Non-pigmented ciliary epithelial cell (primary cell): ENCODE measurements around the gene MIB1.
A peak's percentile ranks its signal among the peaks of the same experiment; 100 is the strongest.
"Not testable (repeated sequence)": the region's sequence is repeated elsewhere in the genome, so short reads cannot be mapped to it uniquely, and the experiment has no call there.

Experiments
- DNase-seq: peaks from one replicate; pipeline ENCODE4 v3.0.0-alpha.2; 2010; ENCODE audit warnings: low read depth

MIB1 gene

DNA sequence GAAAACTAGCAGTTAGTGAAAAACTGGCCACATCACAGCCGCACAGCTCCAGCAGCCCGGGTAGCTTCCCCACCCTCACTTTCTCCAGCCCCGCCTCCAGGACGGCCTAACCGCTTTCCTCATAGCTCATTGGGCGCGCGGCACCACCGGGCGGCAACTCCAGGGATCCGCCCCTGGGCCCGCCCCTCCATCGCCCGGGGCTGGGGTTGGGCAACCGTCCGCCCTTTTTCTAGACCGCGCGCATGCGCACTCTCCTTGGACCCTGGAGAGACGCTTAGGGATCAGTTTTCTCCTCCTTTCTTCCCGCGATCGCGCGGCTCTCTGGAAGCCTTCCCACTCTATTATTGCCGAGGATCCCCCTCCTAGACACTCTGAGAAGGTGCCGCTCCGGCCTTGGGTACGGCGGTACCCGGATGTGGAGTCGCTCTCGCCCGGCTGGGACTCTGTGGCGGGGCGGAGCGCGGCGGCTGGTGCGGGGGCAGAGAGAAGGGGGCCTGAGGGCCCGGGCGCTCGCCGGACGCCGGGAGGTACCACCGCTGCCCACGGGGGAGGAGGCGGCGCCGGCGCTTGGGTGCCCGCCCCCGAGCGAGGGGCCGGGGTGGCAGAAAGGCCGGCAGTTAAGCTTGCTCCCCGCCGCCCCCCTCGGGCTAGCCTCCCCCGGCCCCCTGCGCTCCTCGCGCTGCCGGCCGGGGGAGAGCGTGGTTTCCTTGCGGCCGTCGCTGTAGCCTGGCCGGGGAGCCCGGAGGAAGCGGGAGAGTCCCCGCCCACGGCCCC lies at the start of gene MIB1:
TSS of gene MIB1 (plus strand) at position 255 of the 774 bp plus-strand sequence. CDS start 792 bp downstream, outside the sequence.
- peak; percentile 75 for DNase-seq

DNA sequence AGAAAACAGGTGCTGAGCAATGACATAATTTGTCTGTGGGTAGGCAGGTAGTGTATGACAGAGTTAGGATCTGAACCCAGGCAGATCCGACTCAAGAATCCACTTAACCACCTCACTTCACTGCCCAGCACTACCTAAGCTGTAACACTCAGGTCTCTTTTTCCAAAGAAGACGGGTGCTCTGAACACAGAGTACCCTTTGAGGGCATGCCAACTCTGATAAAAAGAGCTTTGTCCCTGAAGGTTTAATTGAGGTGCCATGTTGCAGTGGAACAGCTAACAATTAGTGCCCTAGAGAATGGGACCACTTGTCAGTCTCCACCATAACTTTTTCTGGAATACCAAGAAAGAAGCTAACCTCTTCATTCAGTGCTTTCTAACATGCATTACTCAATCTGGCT lies 47.3 kb upstream of the MIB1 start:
- DNase-seq: no peak

DNA sequence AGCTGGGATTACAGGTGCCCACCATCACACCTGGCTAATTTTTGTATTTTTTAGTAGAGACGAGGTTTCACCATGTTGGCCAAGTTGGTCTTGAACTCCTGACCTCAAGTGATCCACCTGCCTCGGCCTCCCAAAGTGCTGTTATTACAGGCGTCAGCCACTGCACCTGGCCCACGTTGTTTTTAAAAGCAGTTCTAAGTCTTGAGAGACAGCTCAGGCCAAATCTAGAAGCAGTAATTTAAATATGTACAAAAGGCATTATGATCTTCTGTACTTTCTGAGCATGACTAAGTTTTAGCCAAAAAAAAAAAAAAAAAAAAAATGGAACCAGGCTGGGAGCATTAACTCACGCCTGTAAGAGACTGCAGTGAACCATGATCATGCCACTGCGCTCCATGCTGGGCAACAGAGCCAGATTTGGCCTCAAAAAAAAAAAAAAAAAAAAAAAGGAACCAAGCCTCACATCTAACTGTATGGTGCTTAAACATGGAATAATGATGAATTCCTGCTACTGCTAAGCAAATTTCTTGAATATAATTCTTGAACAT lies 40.0 kb upstream of the MIB1 start:
- DNase-seq: no peak

DNA sequence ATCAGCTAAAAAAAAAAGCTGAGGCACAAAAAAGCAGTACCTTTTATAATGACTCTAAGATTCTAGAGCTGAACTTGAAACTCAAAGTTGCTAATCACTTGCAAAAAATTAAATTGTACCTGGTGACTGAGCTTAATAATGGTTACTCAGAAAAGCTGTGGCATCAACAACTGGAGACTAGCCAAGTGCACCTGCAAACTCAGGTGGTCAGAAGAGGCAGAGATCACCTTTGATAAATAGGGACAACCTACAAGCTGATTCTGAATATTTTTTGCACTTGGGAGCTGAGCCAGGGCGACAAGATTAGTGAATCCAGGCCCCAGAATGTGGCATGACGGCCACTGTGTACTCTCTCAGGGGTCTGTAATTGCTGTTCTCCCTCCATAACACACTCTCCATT lies 39.0 kb upstream of the MIB1 start:
- DNase-seq: no peak

DNA sequence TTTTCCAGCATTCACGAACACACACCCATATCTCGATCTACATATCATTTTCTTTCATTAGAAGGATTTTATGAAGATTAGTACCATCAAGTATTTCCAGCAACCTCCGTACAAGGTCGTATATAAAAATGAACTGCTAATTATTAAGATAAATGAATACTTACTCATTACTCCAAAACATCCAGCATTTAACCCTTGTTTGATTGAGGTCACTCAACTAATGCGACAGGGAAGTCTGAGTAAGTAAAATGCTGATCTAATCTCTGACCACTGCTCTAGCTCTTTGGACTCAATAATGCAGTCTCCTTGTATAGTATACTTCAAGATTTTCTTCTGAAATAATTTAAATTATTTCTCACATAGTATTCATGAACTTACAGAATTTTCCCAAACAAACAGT lies 38.0 kb upstream of the MIB1 start:
- no peak for DNase-seq

DNA sequence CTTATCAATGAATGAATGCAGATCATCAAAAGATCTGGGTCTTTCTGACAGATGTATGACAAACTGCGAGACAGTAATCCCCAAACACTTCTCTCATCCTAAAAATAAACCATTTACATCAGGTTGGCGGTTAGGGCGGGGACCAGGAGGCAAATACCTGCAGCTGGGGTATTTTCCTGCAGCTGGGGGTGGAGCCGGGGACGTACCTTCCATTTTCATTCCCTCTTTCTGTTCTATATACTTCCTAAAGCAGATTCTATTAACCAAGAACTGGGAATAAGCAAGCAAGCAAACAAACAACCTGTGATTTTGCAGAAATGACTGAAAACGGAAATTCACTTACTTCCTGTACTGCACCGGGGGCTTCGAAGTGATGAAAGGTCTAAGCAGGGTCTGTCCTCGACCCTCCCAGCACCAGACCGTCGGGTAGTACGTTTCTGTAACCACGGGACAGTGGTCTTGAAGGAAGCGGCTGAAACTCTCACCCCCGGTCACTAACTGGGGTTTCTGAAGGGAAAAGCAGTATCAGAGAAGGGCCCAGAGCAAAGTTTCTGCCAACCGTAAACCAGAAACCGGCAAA lies 37.3 kb upstream of the MIB1 start:
- no peak for DNase-seq

DNA sequence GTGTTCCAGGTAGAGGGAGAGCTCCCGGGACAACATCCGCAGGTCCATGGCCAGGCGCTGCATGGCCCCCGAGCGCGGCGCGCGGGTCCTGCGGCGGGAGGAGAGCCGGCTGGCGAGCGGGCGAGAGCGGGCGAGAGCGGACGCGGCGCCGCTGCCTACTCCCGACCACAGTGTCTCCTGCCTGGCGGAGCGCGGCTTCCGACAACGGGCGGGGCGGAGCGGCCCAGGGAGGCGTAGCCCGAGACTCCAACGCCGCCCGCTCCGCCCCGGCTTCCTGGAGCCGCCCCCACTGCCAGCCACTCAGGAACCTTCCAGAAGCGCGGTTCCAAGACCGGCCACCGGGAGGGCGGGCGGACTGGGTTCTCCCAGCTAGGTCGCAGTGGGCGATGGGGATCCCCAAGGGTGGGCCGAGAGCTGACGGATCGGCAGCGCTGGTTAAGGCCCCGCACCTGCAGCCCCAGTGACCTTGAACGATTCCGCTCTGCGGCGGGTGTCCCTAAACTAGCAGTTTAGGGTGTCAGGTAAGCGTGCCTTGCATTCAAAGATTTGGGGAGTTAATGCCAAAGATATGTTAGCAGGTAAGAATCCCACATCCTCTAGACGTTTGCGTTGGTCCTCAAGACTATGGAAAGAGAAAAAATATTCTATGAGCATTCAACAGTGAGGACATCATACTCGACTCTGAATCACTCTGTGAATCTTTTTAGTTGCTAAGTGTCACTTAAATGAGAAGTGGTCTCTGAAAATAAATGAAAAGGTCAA lies 35.8 kb upstream of the MIB1 start, which contains the start of gene ABHD3:
TSS of gene ABHD3 (minus strand) at position 172 of the 762 bp plus-strand sequence. CDS start at position 63, 109 bp downstream.
- DNase-seq: peak; percentile 45

DNA sequence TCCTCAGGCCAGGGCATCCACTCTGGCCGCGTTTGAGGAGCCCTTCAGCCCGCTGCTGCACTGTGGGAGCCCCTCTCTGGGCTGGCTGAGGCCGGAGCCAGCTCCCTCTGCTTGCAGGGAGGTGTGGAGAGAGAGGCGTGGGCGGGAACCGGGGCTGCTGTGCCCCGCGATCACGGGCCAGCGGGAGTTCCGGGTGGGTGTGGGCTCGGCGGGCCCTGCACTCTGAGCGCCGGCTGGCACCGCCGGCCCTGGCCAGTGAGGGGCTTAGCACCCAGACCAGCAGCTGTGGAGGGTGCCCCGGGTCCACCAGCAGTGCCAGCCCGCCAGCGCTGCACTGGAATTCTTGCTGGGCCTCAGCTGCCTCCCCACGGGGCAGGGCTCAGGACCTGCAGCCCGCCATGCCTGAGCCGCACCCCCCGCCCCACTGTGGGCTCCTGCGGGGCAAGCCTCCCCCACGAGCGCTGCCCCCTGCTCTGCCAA lies 34.2 kb upstream of the MIB1 start:
- DNase-seq: no peak

DNA sequence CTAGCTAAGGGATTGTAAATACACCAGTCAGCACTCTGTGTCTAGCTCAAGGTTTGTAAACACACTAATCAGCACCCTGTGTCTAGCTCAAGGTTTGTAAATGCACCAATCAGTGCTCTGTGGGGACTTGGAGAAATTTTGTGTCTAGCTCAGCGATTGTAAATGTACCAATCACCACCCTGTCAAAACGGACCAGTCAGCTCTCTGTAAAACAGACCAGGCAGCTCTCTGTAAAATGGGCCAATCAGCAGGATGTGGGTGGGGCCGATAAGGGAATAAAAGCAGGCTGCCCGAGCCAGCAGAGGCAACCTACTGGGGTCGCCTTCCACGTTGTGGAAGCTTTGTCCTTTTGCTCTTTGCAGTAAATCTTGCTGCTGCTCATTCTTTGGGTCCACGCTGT lies 33.5 kb upstream of the MIB1 start:
- not testable (repeated sequence) for DNase-seq

DNA sequence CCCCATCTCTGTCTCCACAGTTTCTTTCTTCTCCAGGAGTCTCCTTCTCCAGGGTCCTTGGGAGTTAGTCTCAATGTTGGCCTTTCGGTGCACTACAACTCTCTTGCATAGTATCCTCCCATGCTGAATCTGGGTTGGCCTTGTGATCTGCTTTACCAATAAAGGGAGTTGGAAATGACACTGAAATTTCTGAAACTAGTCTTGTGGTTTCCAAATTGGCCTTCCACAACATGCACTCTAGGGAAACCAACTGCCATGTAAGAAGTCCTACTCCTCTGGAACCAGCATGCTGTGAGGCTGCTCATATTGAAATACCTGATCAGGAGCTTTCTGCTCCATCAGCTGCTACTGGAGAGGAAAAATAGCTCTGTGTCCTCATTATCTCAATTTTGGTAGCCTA lies 26.1 kb upstream of the MIB1 start:
- DNase-seq: no peak

DNA sequence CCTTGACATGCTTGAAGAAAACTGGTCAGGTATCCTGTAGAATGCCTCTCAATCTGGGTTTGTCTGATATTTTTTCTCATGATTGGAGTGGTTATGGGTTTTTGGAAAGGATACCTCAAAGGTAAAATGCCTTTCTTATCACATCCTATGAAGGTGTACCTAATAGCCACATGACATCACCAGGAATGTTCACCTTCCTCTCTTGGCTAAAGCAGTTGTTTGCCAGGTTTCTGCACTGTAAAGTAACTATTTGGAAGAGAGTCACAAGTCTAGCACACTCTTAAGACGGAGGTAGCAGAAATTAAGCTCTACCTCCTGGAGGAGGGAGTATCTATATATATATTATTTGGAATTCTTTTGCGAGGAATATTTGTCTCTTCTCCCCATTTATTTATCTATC lies 17.9 kb upstream of the MIB1 start:
- no peak for DNase-seq

DNA sequence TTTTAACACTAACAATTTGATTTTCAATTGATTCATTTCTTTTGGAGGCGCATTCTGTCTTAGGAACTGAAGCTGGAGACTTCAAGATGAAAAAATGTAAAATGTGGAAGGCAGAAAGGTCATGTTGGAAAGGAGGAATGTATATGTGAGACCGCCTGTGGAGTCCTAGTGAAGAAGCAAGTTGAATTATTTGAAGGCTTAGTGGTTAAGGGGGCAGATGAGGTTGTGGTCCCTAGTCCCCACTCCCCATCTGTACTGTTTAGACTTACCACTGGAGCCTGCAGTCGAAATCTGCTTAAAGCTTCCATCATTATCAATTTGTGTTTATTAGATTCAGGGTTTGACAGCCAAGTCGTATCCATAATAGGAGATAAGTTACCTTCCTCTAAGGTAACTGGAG lies 15.4 kb upstream of the MIB1 start:
- no peak for DNase-seq

DNA sequence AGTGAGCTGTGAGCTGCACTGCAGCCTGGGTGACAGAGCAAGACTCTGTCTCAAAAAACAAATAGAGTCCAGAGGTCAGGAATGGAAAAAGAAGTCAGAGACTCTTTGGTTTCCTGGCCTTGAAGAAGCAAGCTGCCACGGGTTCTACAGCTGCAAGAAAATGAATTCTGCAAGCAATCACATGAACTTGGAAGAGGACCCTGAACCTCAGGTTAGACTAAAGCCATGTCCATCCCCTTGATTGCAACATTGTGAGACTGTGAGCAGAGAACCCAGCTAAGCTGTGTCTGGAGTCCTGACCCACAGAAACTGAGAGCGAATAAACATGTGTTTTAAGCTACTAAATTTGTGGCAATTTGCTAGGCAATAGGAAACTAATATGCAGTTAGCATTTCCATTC lies 12.9 kb upstream of the MIB1 start:
- DNase-seq: no peak

DNA sequence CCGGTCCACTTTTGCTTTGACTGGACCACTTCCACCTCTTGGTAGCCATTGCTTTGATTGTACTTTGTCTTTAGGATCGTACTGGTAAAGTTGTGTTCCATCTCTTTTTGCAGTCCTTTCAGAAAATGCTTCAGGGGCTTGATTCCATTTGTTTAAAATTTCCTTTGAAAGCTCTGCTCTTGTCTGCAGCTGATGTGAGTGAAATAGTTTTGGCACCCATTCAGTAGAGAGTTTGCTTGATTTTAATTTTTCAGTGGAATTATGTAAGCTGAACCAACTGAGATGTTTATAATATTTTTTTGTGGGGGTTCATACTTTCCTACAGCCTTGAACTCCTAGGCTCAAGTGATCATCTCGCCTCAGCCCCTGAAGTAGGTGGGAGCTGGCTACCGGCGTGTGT lies 7.6 kb upstream of the MIB1 start:
- DNase-seq: no peak

DNA sequence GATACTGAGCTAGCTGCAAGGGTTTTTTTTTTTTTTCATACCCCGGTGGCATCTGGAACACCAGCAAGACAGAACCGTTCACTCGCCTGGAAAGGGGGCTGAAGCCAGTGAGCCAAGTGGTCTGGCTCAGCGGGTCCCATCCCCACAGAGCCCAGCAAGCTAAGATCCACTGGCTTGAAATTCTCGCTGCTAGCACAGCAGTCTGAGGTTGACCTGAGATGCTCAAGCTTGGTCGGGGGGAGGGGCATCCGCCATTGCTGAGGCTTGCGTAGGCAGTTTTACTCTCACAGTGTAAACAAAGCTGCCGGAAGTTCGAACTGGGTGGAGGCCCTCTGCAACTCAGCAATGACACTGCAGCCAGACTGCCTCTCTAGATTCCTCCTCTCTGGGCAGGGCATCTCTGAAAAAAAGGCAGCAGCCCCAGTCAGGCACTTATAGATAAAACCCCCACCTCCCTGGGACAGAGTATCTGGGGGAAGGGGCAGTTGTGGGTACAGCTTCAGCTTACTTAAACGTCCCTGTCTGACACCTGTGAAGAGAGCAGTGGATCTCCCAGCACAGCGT lies 5.1 kb upstream of the MIB1 start:
- no peak for DNase-seq

DNA sequence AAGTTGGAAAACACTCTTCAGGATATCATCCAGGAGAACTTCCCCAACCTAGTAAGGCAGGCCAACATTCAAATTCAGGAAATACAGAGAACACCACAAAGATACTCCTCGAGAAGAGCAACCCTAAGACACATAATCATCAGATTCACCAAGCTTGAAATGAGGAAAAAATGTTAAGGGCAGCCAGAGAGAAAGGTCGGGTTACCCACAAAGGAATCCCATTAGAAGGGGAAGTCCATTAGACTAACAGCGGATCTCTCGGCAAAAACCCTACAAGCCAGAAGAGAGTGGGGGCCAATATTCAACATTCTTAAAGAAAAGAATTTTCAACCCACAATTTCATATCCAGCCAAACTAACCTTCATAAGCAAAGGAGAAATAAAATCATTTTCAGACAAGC lies 3.7 kb upstream of the MIB1 start:
- not testable (repeated sequence) for DNase-seq

DNA sequence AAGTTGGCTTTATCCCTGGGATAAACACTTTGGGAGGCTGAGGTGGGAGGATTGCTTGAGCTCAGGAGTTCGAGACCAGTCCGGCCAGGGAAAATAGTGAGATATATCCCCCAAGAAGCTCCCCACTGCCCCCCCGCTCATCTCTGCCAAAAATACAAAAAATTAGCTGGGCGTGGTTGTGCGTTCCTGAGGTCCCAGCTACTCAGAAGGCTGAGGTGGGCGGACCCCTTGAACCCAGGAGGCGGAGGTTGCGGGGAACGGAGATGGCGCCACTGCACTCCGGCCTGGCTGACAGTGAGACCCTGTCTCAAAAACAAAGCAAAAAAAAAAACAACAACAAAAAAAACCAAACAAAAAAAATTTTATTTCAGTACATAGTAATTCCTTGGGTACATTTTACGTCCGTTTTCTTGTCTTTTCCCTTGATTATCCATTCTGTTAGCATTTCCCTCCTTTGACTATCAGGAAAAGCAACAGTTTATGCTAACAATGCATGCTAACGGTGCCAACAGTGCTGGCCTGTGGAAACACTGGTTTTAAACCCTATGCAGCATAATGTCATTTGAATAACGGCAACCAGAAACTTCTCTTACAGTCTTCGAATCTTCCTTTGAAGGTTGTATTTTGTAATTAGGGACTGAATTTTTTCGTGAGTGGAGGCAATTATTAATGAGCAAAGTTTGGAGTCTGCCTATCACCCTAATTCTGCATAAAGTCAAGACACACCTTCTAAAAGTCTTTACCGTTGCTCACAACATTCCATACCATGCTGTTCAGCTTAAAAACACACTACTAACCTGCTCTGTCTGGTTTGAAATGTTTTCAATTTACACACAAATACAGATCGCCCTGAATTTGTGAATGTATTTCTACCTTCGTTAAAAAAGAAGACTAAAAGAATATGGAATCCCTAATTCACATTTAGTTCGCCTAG lies 721 bp upstream of the MIB1 start:
- no peak for DNase-seq

DNA sequence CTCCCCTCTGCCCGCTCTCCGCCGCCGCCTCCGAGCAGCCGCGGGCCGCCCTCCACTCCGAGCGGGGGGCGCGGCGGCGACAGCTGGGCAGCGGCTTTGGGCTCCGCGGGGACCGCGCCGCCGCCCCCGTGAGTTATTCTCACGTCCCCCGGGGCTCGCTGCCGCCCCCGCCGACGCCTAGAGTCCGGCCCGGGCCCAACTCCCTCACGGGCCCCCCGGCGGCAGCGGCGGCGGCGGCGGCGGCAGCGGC lies 645 bp downstream of the MIB1 start:
- no peak for DNase-seq

DNA sequence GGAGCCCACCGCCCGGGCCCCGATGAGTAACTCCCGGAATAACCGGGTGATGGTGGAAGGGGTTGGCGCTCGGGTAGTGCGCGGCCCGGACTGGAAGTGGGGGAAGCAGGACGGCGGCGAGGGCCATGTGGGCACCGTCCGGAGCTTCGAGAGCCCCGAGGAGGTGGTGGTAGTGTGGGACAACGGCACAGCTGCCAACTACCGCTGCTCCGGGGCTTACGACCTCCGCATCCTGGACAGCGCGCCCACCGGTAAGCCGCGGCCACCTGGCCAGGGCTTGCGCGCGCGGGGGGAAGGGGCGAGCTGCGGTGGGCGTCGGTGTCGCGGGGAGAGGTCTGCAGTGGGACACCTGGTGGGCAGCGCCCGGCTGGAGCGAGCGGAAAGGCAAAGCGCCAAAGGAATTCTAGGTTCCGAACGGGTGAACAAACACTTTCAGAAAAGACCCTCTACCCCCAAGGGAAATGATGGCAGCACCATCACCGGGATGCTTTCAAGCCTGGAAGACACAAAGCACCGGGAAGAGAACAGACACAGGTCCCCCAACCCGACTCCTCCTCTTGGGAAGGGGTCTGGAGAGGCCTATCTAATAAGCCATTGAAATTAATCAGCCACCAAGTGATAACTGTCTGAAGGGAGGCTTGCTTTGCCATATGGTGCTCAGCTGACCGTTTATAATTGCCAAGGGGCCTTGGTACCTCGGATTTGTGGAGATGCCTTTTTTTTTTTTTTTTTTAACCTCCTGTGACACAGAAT lies 1.1 kb downstream of the MIB1 start:
- no peak for DNase-seq

DNA sequence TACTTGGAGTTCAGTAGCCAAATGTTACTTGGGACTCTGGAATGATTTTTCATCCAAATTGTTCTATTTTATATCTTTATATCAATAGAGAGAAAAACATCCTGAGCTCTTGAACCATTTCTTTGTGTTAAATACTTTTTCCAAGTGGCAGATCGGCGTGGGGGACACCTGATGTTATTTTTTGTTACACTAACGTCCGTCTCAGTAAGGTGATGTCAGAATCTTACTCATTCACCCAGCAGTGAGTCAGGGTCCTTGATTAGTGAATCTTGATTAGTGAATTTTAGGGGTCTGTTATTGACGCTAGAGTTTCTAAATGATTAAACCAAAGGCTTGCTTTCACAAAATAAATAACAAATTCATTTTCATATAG lies 1.7 kb downstream of the MIB1 start:
- peak; percentile 8 for DNase-seq
